HG02870 (cell line): Measurements from ENCODE around the gene PCDHB11.
"Not testable (repeated sequence)": the region's sequence is repeated elsewhere in the genome, so short reads cannot be mapped to it uniquely, and the experiment has no call there.

Experiments used
- ATAC-seq: cut with Tn5 transposase; IDR thresholded peaks from one replicate; pipeline ENCODE4 v1.9.1; 2021; ENCODE audit warnings: mild to moderate bottlenecking, moderate library complexity; ENCODE audit not compliant: unreplicated experiment

Gene PCDHB11

GRCh38 chr5:141236516-141237313, 37.3 kb downstream of the PCDHB11 start:
- no peak for ATAC-seq

DNA sequence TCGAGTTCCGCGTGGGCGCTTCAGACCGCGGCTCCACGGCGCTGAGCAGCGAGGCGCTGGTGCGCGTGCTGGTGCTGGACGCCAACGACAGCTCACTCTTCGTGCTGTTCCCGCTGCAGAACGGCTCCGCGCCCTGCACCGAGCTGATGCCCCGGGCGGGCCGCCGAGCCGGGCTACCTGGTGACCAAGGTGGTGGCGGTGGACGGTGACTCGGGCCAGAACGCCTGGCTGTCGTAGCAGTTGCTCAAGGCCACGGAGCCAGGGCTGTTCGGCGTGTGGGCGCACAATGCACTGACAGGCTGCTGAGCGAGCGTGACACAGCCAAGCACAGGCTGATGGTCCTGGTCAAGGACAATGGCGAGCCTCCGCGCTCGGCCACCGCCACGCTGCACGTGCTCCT, 42.1 kb downstream of the PCDHB11 start:
- ATAC-seq, result no peak

DNA sequence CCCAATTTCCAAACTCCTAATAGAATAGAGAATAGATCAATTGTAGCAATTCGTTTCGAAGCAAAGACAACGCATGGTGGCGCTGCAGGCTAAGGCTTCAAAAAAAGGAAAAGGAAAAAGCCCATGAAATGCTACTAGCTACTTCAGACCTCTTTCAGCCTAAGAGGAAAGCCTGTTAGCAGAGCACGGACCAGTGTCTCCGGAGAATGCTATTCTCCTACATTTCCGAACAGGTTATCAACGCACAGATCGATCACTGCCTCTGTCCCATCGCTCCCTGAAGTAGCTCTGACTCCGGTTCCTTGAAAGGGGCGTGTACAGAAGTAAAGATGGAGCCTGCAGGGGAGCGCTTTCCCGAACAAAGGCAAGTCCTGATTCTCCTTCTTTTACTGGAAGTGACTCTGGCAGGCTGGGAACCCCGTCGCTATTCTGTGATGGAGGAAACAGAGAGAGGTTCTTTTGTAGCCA, 45.9 kb downstream of the PCDHB11 start, which contains the start of gene PCDHB15:
Gene PCDHB15, plus strand, starts transcription at position 146 of the 468 bp plus-strand sequence. Its CDS starts 184 bp downstream, at position 330.
- ATAC-seq, result no peak

- not testable (repeated sequence) for ATAC-seq
Measured at GRCh38 chr5:141246971-141247370, 47.5 kb downstream of the PCDHB11 start.

GRCh38 chr5:141247434-141247833, 48.0 kb downstream of the PCDHB11 start:
- not testable (repeated sequence) for ATAC-seq

- ATAC-seq, result no peak
Measured at GRCh38 chr5:141250576-141250975, 51.1 kb downstream of the PCDHB11 start.
